Measurements from ENCODE around the gene DPM1.
"Not testable (repeated sequence)": the region's sequence is repeated elsewhere in the genome, so short reads cannot be mapped to it uniquely, and the experiment has no call there.

The DPM1 gene

DNA sequence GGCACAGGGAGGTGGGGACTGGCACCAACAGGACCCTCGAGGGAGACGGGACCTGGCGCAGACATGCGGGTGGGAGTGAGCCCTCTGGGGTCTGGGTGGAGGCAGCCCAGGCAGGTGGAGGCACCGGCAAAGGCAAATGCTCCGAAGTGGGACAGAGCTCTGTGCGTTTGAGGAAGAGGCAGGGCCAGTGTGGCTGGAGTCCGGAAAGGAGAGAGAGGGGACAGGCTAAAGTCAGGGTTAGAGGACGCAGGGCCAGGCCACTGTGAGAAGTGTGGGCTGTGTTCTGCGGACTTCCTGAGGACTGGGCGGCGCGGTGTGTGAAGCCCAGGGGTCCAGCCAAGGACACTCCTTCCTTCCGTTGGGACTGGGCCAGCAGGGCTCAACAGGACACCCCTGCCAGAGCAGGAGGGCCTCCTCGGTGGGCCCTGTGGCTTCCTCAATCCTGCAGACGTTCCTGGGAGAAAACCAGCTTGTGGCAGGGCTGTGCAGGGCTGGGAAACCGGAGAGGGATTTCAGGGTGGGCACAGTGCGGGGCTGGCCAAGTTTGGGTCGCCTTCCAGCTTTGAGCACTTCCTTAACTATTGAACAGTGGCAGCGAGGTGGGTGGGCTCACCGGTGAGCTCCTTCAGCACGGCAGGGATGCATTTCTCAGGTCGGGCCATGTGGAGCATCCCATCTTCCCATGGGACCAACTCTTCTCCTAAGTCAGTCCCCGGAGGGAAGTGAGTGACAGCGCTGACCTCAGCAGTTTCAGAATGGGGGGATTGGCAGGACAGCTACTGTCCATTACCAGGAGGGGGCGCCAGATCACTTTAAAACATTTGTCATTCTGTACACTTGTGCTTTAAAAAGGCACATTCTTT lies 22.8 kb upstream of the DPM1 start:
- Histone ChIP-seq H3K27ac (peak overlapping the region in 6 of 21 experiments; percentile 3 to 76 (median 23)), H3K4me3 (no peak overlapping the region)

- H3K4me3 ChIP-seq, result no peak overlapping the region
- H3K27ac ChIP-seq, result peak overlapping the region in 6 of 21 experiments; percentile 3 to 76 (median 23)
Observed at GRCh38 chr20:50980071-50980681, 21.8 kb upstream of the DPM1 start.

DNA sequence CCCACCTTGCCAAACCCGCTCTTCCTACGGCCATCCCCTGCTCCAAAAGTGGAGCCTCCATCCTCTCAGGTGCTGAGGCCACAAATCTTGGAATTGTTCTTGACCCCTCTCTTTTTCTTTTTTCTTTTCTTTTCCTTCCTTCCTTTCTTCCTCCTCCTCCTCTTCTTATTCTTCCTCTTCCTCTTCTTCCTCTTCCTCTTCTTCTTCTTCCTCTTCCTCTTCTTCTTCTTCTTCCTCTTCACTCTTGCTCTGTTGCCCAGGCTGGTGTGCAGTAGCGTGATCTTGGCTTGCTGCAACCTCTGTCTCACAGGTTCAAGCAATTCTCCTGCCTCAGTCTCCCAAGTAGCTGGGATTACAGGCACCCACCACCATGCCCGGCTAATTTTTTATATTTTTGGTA lies 20.2 kb upstream of the DPM1 start:
- not testable (repeated sequence) for H3K4me3 ChIP-seq, H3K27ac ChIP-seq

GRCh38 chr20:50977066-50978021 lies 19.0 kb upstream of the DPM1 start:
- Histone ChIP-seq H3K4me3 (no peak overlapping the region), H3K27ac (no peak overlapping the region)

GRCh38 chr20:50975701-50976330 lies 17.5 kb upstream of the DPM1 start:
- Histone ChIP-seq H3K27ac (no peak overlapping the region), H3K4me3 (no peak overlapping the region)

DNA sequence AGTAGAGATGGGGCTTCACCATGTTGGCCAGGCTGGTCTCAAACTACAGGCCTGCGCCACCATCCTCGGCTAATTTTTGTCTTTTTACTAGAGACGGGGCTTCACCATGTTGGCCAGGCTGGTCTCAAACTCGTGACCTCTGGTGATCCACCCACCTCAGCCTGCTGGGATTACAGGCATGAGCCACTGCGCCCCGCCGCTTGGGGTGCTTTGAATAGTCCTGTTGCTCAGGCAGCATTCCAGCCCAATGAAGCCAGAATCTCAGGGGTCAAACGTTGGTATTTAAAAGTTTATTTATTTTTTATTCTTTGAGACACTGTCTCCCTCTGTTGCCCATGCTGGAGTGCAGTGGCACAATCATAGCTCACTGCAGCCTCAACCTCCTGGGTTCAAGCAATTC lies 11.6 kb upstream of the DPM1 start:
- Histone ChIP-seq H3K4me3 (no peak overlapping the region), H3K27ac (no peak overlapping the region)

- H3K27ac ChIP-seq, result no peak overlapping the region
Observed at GRCh38 chr20:50969435-50969834, 11.1 kb upstream of the DPM1 start.

GRCh38 chr20:50968289-50968688 lies 10.0 kb upstream of the DPM1 start:
- Histone ChIP-seq H3K27ac (no peak overlapping the region), H3K4me3 (no peak overlapping the region)

More at GRCh38 chr20:50969435-50969834, 11.1 kb upstream of the DPM1 start:
- H3K4me3 ChIP-seq, result no peak overlapping the region

- no peak overlapping the region for H3K27ac ChIP-seq
- no peak overlapping the region for H3K4me3 ChIP-seq
Observed at GRCh38 chr20:50967586-50967985, 9.3 kb upstream of the DPM1 start.

GRCh38 chr20:50959543-50960126 lies 1.3 kb upstream of the DPM1 start:
- Histone ChIP-seq H3K4me3 (peak overlapping the region; percentile 73 to 95 (median 91)), H3K27ac (peak overlapping the region in 13 of 21 experiments; percentile 59 to 98 (median 95))

GRCh38 chr20:50958615-50959542 lies 547 bp upstream of the DPM1 start, which contains the start of gene MOCS3:
MOCS3 (plus strand) TSS chr20:50958818; CDS start chr20:50958843, 25 bp downstream.
- Histone ChIP-seq H3K27ac (peak within 1 kb of the TSS; percentile 70 to 98 (median 94)), H3K4me3 (peak within 1 kb of the TSS; percentile 73 to 95 (median 91))

DNA sequence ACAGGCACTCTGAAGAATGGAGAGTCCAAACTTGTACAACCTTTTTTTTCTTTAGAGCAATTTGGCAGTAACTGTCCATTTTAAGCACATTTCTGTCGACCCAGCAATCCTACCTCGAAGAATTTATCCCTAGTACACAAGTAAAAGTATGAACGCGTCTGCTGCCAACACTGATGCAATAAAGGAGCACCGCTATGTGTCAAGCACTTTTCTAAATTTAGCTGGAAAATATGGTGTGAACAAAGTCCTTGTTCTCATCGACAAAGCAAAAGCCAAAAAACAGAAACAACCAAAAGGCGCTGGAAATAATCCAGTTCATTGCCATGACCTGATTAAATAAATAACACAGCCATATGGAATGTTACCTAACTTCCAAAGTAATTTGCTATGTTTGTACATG lies 1.1 kb downstream of the DPM1 start:
- H3K4me3 ChIP-seq, result peak overlapping the region; percentile 73 to 95 (median 91)
- peak overlapping the region in 7 of 21 experiments; percentile 90 to 97 (median 94) for H3K27ac ChIP-seq

GRCh38 chr20:50953821-50954220 lies 4.5 kb downstream of the DPM1 start:
- Histone ChIP-seq H3K27ac (no peak overlapping the region), H3K4me3 (no peak overlapping the region)

GRCh38 chr20:50953196-50953595 lies 5.1 kb downstream of the DPM1 start:
- no peak overlapping the region for H3K27ac ChIP-seq

DNA sequence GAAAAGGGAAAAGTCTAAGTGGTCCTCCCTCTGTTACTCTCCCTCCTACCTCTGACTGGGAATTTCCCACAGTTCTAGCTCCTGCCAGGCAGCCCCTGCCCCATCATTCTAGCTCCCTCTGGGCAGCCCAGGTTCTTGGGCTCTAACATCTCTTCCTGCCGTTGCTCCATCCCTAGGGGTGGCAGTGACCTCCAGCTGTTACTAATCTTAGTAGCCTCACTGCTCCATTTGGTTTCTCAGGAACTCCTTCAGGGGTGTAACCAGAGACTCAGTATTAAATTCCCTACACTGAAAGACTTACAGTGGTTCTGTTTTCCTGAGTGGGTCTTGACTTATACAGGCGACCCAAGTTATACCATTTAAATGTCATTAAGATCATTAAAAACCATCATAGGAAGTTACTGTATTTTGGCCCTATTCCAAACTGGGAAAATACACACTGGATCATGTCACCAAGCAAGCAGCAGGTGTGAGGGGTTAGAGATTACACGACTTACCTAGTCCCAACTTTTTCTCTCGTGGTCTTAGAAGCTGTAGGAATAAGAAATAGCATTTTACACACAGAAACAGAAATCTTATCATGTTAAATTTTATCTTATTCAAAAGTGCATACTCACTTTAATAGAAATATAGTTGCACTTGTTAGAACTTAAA lies 10.1 kb downstream of the DPM1 start:
- no peak overlapping the region for H3K27ac ChIP-seq

More at GRCh38 chr20:50953196-50953595, 5.1 kb downstream of the DPM1 start:
- H3K4me3 ChIP-seq, result no peak overlapping the region

DNA sequence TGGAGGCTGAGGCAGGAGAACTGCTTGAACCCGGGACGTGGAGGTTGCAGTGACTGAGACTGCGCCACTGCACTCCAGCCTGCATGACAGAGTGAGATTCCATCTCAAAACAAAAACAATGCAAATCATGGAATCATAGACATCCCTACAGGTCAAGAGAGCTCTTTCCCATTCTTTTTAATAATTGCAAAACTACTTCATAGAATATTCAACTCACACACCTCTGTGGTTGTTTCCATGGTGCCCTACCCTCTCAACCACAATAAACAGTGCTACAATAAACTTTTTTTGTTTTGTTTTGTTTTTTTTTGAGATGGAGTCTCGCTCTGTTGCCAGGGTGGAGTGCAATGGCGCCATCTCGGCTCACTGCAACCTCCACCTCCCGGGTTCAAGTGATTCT lies 15.3 kb downstream of the DPM1 start:
- Histone ChIP-seq H3K4me3 (no peak overlapping the region), H3K27ac (no peak overlapping the region)

More for the DNA sequence above, 10.1 kb downstream of the DPM1 start:
- H3K4me3 ChIP-seq, result no peak overlapping the region

- Histone ChIP-seq H3K27ac (no peak overlapping the region), H3K4me3 (no peak overlapping the region)
Observed at GRCh38 chr20:50933589-50933988, 24.7 kb downstream of the DPM1 start.
